ENCODE results near the gene RAB11FIP3. TPM values are rescaled to one million over a fixed set of nuclear protein-coding genes. Genes with fewer than 3 reads are reported as not detected.

Gene RAB11FIP3
- total RNA-seq, 1 donor from 2014 or later, result 5.2 TPM

- H3K9ac ChIP-seq (ENCODE audit: low read depth in 1 of 3, low read length in 3 of 3), result peak overlapping the region; percentile 40 to 76 (median 73)
- peaks cover 1 to 10% (median 3%) of the 10 kb centered on the region in 3 donors for H3K36me3 ChIP-seq (ENCODE audit: control insufficient read depth in 3 of 3, insufficient read depth in 3 of 3, low read length in 3 of 3)
Measured at GRCh38 chr16:535446-536405, 110.3 kb downstream of the RAB11FIP3 start.

DNA sequence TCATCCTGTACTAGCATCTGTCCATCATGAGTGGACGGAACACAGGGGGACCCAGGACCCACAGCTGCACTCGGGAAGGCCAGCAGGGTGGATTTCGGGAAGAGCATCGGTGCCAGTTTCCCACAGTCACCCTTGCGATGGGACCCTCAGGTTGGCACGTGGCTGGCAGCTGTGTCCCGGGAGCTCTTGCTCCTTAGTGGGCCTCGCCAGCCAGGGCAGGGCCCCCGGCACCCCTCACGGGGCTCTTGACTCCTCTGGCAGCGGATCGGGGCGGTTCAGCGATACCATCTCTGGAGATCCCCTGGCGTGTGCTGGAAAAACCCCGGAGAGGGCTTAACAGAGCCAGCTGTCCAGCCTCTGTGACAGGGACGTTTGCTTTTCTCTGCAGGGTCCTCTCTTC lies 111.3 kb downstream of the RAB11FIP3 start:
- Histone ChIP-seq H3K4me1 (ENCODE audit: control insufficient read depth in 3 of 3, insufficient read depth in 3 of 3, low read length in 3 of 3) (peaks cover 38 to 49% (median 39%) of the 10 kb centered on the region in 3 donors), H3K36me3 (ENCODE audit: control insufficient read depth in 3 of 3, insufficient read depth in 3 of 3, low read length in 3 of 3) (peaks cover 3 to 10% (median 3%) of the 10 kb centered on the region in 3 donors), H3K9me3 (ENCODE audit: control insufficient read depth in 3 of 3, low read length in 3 of 3) (no peaks in the 10 kb centered on the region), H3K27me3 (ENCODE audit: control insufficient read depth in 3 of 3, insufficient read depth in 3 of 3, low read length in 3 of 3) (no peaks in the 10 kb centered on the region), H3K27ac (ENCODE audit: low read depth, low read length) (peak overlapping the region; percentile 95), H3K9ac (ENCODE audit: low read depth in 1 of 3, low read length in 3 of 3) (peak overlapping the region in 1 of 3 donors; percentile 33), H3K4me3 (ENCODE audit: low read length in 3 of 3) (no peak overlapping the region)

More at GRCh38 chr16:535446-536405, 110.3 kb downstream of the RAB11FIP3 start:
- H3K27ac ChIP-seq (ENCODE audit: low read depth, low read length), result peak overlapping the region; percentile 95
- H3K4me1 ChIP-seq (ENCODE audit: control insufficient read depth in 3 of 3, insufficient read depth in 3 of 3, low read length in 3 of 3), result peaks cover 34 to 45% (median 39%) of the 10 kb centered on the region in 3 donors
- H3K9me3 ChIP-seq (ENCODE audit: control insufficient read depth in 3 of 3, low read length in 3 of 3), result no peaks in the 10 kb centered on the region
- H3K4me3 ChIP-seq (ENCODE audit: low read length in 3 of 3), result peak overlapping the region in 2 of 3 donors; percentile 29 to 65
- H3K27me3 ChIP-seq (ENCODE audit: control insufficient read depth in 3 of 3, insufficient read depth in 3 of 3, low read length in 3 of 3), result no peaks in the 10 kb centered on the region

DNA sequence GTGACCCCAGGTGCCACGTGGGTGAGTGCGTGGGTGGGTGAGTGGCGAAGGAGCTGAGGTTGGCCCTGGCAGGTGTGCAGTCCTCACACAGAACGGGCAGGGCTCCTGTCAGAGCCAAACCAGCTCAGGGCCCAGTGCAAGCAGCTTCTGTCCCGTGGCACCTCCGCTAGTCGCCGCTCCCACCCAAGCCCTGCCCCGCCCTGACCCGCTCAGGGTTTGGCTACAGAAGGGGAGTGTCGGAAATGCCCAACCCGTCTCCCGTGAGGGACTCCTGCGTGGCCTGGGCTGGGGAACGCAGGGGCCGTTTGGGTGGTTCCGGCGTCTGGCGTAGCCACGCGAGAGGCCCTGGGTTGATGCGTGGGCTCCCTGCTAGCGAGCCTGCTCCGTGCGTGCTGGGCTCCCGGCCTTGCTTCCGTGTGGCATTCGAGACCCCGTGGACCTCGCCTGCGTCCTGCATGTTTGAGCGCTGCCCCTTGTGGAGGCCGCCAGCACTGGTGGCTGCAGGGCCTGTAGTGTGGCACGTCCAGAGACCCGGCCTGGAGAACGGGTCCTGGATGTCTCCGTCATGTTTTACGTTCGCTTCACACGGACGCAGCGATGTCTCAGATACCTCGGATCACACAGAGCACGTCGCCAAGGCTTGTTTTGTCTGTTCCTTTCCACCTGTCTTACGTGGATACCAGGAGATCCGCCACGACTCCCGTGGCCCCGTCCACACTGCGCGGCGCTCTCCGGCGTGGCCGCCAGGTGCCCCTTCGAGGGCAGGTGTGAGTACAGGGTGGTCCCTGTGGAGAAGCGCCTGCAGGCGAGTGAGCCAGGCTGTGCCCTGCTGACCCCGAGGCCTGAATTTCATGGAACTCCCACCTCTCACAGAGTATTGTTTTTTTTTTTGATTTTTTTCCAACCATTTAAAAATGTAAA lies 112.2 kb downstream of the RAB11FIP3 start:
- Histone ChIP-seq H3K9me3 (ENCODE audit: control insufficient read depth in 3 of 3, low read length in 3 of 3) (no peaks in the 10 kb centered on the region), H3K27ac (ENCODE audit: low read depth, low read length) (peak overlapping the region; percentile 95), H3K4me3 (ENCODE audit: low read length in 3 of 3) (no peak overlapping the region), H3K27me3 (ENCODE audit: control insufficient read depth in 3 of 3, insufficient read depth in 3 of 3, low read length in 3 of 3) (no peaks in the 10 kb centered on the region), H3K4me1 (ENCODE audit: control insufficient read depth in 3 of 3, insufficient read depth in 3 of 3, low read length in 3 of 3) (peaks cover 36 to 49% (median 38%) of the 10 kb centered on the region in 3 donors), H3K36me3 (ENCODE audit: control insufficient read depth in 3 of 3, insufficient read depth in 3 of 3, low read length in 3 of 3) (peaks cover 3 to 10% (median 3%) of the 10 kb centered on the region in 3 donors), H3K9ac (ENCODE audit: low read depth in 1 of 3, low read length in 3 of 3) (peak overlapping the region in 1 of 3 donors; percentile 33)

DNA sequence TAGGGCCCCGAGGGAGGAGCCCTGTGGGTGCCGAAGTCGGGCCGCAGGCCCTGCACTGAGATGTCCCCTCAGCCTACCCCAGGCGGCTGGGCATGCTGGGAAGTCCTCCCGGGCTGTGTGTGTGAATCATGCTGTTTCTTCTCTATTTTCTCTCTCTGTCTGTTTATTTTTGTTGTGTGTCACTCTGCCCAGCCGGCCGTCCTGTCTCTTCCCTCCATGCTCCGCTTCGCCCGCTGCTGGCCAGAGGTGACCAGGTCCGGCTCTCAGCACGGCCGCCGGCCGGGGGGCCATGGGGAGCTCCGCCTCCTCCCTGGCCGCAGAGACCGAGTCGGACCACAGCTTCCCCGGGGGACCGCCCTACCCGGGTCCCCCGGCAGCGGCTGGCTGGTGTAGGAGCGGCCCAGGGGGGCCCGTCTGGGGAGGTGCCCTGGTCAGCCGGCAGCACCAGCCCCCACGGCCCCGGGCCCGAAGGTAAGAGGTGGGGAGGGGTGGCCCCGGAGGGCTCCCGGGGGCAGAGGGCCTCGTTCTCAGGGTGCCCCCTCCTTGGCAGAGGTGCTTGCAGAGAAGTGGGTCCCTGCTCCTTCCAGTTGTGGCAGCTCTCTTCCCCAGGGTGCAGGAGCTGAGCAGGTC lies 114.6 kb downstream of the RAB11FIP3 start:
- no peaks in the 10 kb centered on the region for H3K9me3 ChIP-seq (ENCODE audit: control insufficient read depth in 3 of 3, low read length in 3 of 3)
- H3K36me3 ChIP-seq (ENCODE audit: control insufficient read depth in 3 of 3, insufficient read depth in 3 of 3, low read length in 3 of 3), result peaks cover 3 to 10% (median 3%) of the 10 kb centered on the region in 3 donors
- peaks cover 17 to 29% (median 20%) of the 10 kb centered on the region in 3 donors for H3K4me1 ChIP-seq (ENCODE audit: control insufficient read depth in 3 of 3, insufficient read depth in 3 of 3, low read length in 3 of 3)
- H3K27me3 ChIP-seq (ENCODE audit: control insufficient read depth in 3 of 3, insufficient read depth in 3 of 3, low read length in 3 of 3), result no peaks in the 10 kb centered on the region
- H3K9ac ChIP-seq (ENCODE audit: low read depth in 1 of 3, low read length in 3 of 3), result no peak overlapping the region
- H3K27ac ChIP-seq (ENCODE audit: low read depth, low read length), result no peak overlapping the region
- H3K4me3 ChIP-seq (ENCODE audit: low read length in 3 of 3), result no peak overlapping the region

- Histone ChIP-seq H3K36me3 (ENCODE audit: control insufficient read depth in 3 of 3, insufficient read depth in 3 of 3, low read length in 3 of 3) (peaks cover 3 to 10% (median 3%) of the 10 kb centered on the region in 3 donors), H3K4me1 (ENCODE audit: control insufficient read depth in 3 of 3, insufficient read depth in 3 of 3, low read length in 3 of 3) (peaks cover 9 to 21% (median 12%) of the 10 kb centered on the region in 3 donors), H3K9me3 (ENCODE audit: control insufficient read depth in 3 of 3, low read length in 3 of 3) (no peaks in the 10 kb centered on the region), H3K27me3 (ENCODE audit: control insufficient read depth in 3 of 3, insufficient read depth in 3 of 3, low read length in 3 of 3) (no peaks in the 10 kb centered on the region), H3K9ac (ENCODE audit: low read depth in 1 of 3, low read length in 3 of 3) (peak overlapping the region in 1 of 3 donors; percentile 16), H3K27ac (ENCODE audit: low read depth, low read length) (no peak overlapping the region), H3K4me3 (ENCODE audit: low read length in 3 of 3) (no peak overlapping the region)
Measured at GRCh38 chr16:540645-541340, 115.3 kb downstream of the RAB11FIP3 start.

- Histone ChIP-seq H3K9me3 (ENCODE audit: control insufficient read depth in 3 of 3, low read length in 3 of 3) (no peaks in the 10 kb centered on the region), H3K27me3 (ENCODE audit: control insufficient read depth in 3 of 3, insufficient read depth in 3 of 3, low read length in 3 of 3) (no peaks in the 10 kb centered on the region), H3K4me3 (ENCODE audit: low read length in 3 of 3) (no peak overlapping the region), H3K36me3 (ENCODE audit: control insufficient read depth in 3 of 3, insufficient read depth in 3 of 3, low read length in 3 of 3) (peaks cover 0 to 3% (median 2%) of the 10 kb centered on the region in 3 donors), H3K4me1 (ENCODE audit: control insufficient read depth in 3 of 3, insufficient read depth in 3 of 3, low read length in 3 of 3) (peaks cover 3 to 8% (median 6%) of the 10 kb centered on the region in 3 donors), H3K9ac (ENCODE audit: low read depth in 1 of 3, low read length in 3 of 3) (no peak overlapping the region), H3K27ac (ENCODE audit: low read depth, low read length) (no peak overlapping the region)
Measured at GRCh38 chr16:543301-544164, 118.1 kb downstream of the RAB11FIP3 start.

GRCh38 chr16:544517-544916 lies 119.1 kb downstream of the RAB11FIP3 start:
- H3K27me3 ChIP-seq (ENCODE audit: control insufficient read depth in 3 of 3, insufficient read depth in 3 of 3, low read length in 3 of 3), result no peaks in the 10 kb centered on the region
- no peaks in the 10 kb centered on the region for H3K9me3 ChIP-seq (ENCODE audit: control insufficient read depth in 3 of 3, low read length in 3 of 3)
- H3K9ac ChIP-seq (ENCODE audit: low read depth in 1 of 3, low read length in 3 of 3), result no peak overlapping the region
- H3K4me1 ChIP-seq (ENCODE audit: control insufficient read depth in 3 of 3, insufficient read depth in 3 of 3, low read length in 3 of 3), result peaks cover 3 to 8% (median 6%) of the 10 kb centered on the region in 3 donors
- H3K36me3 ChIP-seq (ENCODE audit: control insufficient read depth in 3 of 3, insufficient read depth in 3 of 3, low read length in 3 of 3), result peaks cover 2 to 5% (median 3%) of the 10 kb centered on the region in 3 donors
- H3K27ac ChIP-seq (ENCODE audit: low read depth, low read length), result no peak overlapping the region
- H3K4me3 ChIP-seq (ENCODE audit: low read length in 3 of 3), result no peak overlapping the region

- Histone ChIP-seq H3K27me3 (ENCODE audit: control insufficient read depth in 3 of 3, insufficient read depth in 3 of 3, low read length in 3 of 3) (no peaks in the 10 kb centered on the region), H3K9ac (ENCODE audit: low read depth in 1 of 3, low read length in 3 of 3) (no peak overlapping the region)
Measured at GRCh38 chr16:546909-547770, 121.7 kb downstream of the RAB11FIP3 start.

More at GRCh38 chr16:546909-547770, 121.7 kb downstream of the RAB11FIP3 start:
- H3K9me3 ChIP-seq (ENCODE audit: control insufficient read depth in 3 of 3, low read length in 3 of 3), result no peaks in the 10 kb centered on the region
- H3K27ac ChIP-seq (ENCODE audit: low read depth, low read length), result no peak overlapping the region
- peaks cover 4 to 11% (median 10%) of the 10 kb centered on the region in 3 donors for H3K36me3 ChIP-seq (ENCODE audit: control insufficient read depth in 3 of 3, insufficient read depth in 3 of 3, low read length in 3 of 3)
- H3K4me3 ChIP-seq (ENCODE audit: low read length in 3 of 3), result no peak overlapping the region
- H3K4me1 ChIP-seq (ENCODE audit: control insufficient read depth in 3 of 3, insufficient read depth in 3 of 3, low read length in 3 of 3), result no peaks in the 10 kb centered on the region

Measured in skeletal muscle tissue (tissue), 4 donors.